T-helper 17 cell (primary cell): ENCODE measurements around the gene ITPRIPL2. TPM values are rescaled to one million over a fixed set of nuclear protein-coding genes. Genes with fewer than 3 reads are reported as not detected.

Source experiments
- total RNA-seq, 4 donors: library from RNA in 2 of 4; stranded (reverse) in 2 of 4; gene quantifications; one replicate each; pipeline ENCODE4 v1.2.3 and lab custom pipeline; 2022 to 2026

The ITPRIPL2 gene
- total RNA-seq, 2 donors from 2014 or later = 0.85 to 2.0 TPM

Other genes with a start within 250 kb of the ITPRIPL2 start
- gene SMG1, start 187.6 kb upstream of the ITPRIPL2 start, total RNA-seq = 100 to 1,000 TPM; 177 to 192 TPM
- gene TMC7, start 130.0 kb upstream of the ITPRIPL2 start, total RNA-seq = not detected
- gene COQ7, start 46.4 kb upstream of the ITPRIPL2 start, total RNA-seq = 10 to 100 TPM; 13.7 to 14.7 TPM
- gene SYT17, start 54.3 kb downstream of the ITPRIPL2 start, total RNA-seq = under 1 TPM in 1 of 2 donors, not detected in 1; 0.97 TPM
- not detected for gene CLEC19A, start 171.8 kb downstream of the ITPRIPL2 start, total RNA-seq